ENCODE results near the gene ABL1. TPM values are rescaled to one million over a fixed set of nuclear protein-coding genes. Genes with fewer than 3 reads are reported as not detected.

ABL1 gene
- polyA plus RNA-seq, 10 donors = 49.5 to 75.8 (median 61.8) TPM

DNA sequence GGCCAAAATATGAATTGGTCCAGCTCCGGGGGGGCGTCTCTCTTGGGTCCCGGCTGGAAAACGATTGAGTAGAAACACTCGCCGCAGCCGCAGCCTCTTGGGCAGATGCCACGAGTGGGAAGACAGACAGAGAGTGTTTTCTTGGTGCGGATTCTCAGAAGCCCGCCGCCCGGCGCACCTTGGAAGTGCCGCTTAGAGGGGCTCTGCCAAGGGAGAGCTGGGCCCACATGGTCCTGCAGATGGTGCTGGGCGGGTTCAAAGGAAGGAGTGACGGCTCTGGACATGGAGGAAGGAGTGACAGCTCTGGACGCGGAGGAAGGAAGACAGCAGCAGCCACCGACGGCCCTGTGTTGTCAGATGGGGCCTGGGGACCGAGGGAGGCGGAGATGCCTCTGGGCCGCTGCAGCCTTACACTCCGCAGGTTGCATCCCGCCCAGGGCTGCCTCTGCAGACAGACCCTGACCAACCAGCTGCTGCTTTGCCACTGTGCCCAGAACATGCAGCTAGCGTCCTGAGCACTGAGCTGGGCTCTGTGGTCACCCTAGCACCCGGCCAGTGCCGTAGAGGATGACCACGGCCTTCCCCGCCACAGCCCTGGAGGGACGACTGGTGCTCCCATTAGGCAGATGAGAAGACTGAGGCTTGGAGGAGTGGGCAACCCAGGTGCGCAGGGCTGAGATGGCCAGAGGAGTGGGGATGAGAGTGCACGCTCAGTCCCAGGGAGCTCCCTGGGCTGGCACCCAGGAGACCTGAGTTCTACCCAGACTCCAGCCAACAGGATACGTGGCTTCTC, 82.3 kb downstream of the ABL1 start:
- no peak for DNase-seq

- DNase-seq = no peak
Observed at GRCh38 chr9:130918101-130918825, 83.2 kb downstream of the ABL1 start.

DNA sequence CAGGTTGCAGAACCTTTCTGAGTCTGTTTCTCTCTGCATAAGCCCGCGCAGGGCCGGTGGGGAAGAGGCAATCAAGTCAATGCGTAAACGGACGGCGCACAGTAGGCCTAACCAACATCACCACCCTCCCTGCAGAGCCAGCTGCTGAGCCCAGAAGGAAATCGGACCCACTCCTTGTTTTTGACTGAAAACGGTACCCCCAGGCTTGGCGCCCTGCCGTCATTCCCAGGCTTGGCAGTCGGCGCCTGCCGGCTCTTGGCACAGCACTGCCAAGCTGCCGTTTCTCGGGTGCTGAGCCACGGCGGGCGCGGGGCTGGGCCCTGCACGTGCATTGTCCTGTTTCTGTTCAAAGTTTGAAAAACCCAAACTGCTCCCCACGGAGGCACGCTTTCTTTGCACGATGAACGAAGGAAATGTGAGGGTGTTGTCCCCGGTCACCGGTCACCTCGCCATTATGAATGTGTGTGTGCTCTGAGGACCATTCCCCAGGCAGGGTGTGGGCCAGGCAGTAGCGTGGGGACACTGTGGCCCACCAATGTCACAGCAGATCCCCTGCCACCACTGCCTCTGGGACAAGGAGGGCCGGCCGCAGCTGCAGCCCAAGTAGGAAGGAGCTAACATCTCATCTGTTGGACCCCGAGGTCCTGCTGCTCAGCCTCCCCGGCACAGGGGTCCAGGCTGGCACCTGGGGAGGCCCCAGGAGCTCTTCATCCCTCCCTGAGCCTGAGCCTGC, 83.9 kb downstream of the ABL1 start:
- DNase-seq = no peak

DNA sequence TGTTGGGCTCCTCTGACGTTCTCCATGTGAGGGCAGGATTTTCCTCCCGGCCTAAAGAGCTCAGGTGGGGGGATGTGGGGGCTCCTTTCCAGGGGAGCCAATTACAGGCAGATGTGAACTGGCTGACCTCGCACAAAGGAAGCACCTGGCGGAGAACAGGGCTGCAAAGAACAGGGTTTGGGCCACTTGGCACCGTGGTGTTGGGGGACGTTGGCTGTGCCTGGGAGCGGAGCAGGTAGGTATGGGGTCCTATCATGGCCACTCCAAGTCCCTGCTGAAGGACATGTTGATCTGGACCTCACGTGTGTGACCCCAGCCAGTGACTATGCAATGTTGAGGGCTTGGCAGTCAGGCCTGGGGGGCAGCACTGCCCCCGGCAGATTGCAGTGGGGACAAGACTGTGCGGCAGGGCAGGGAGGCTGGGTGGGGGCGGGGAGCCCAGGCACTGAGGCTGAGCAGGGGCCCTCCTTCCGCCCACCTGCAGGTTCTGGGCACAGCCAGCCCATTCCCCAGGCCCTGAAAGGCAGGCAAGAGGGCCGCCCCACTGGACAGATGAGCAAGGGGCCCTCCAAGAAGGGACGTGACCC, 84.6 kb downstream of the ABL1 start:
- DNase-seq = no peak

DNA sequence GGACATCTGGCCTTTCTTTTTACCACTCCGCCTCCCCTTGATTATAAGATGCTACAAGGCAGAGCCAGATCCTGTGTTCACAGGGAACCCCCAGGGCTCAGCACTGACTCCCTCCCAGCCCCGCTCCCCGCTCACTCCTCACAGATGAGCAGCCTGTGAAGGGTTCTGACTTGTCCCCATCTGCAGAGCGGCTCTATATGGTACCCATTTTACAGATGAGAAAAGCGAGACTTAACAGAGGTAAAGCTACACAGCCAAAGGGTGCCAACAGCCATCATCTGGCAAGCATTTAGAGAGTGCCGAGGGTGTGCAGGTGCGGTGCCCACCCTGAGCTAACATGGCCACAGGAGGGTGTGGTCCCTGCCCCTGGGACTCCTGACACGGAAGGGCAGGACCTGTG, 85.2 kb downstream of the ABL1 start:
- no peak for DNase-seq

DNA sequence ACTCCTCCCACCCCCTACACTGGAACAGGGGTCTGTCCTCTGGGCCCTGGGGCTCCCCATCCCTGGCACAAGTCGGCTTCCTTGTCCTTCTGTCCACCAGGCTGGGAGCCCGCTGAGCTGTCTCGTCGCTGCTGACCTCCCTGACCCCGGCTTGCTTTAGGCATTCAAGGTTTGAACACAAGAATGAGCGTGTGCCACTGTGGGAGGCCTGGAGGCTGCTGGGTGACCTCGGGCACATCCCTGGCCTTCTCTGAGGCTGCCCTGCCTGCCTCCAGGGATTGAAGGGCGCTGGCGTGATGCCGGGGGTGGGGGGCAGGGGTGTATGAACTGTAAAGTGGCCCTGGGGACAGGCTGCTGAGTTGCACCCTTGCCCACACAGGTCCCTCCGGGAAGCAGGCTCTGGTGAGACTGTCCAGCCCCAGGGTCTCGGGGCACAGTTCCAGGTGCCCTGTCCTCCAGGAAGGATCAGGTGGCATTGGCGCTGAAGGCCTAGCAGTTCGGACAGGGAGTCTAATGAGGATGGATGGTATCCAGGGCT, 85.8 kb downstream of the ABL1 start:
- no peak for DNase-seq

DNA sequence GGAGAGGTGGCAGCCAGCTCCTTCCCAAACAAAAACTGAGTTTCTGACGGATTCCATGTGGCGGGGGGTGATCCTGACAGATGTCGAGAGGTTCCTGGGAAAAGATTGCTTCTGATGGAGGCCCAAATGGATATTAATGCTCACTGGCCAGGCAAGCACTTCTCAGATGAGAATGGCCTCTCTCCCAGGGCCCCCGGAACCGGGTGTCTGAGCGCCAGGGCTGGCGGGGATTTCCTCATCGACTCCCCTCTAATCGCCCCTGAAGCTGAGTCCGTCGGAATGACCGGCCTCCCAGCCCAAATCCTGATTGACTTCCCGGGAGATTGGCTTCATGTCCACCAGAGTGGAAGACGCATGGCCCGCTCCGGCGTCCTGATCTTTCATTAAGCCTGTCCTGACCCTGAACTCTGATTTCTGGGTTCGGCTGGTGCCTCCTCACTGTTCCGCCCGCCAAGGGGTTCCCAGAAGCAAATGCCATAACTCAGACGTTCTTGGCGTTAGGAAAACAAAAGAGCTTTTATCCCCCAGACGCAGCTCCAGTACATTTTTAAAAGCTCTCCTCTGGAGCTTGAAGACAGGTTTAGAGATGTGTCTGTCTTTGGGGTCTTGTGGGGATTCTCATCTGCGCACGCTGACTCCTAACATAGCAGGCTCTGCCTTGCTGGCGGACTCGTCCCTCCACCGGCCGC, 86.4 kb downstream of the ABL1 start:
- peak in 1 of 3 donors; percentile 63 for DNase-seq

DNA sequence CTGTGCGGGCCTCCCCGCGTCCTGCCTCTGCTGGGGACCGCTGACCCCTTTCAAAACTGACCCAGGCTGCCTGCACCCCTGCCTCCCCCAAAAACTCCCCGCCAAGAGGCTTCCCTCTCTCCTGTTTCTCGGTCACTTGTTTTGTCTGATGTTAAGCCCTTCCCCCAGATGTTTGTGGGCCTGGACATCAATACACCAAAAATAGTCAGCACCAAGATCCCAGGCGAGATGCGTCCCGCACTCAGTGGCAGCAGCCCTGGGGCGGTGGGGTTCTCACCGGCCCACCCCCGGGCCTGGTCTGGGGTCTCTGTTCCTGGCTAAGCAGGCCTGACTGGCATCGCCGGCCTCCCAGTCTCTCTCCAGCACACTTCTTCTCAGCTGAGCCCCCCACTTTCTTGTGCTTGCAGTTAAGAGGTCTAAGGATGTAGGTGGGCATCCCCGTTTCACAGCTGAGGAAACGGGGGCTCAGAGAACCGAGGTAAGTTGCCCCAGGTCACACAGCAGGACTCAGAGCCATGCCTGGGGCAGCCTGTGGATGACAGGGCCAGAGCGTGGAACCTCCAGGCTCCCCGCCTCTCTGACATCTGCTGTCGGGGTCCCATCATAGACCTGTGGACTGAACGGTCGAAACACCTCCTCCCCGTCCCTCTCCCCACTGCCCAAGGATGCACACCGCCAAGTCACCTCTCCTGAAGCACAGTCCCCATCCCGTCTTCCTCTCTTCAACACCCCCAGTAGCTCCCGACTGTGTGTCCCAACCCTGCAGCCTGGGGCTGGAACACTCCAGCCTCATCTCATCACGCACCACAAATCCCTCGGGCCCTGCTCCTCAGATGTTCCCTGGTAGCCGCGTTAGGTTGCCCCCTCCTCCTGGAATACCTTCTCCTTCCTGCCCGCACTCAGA, 87.2 kb downstream of the ABL1 start:
- DNase-seq = no peak

- no peak for DNase-seq
Observed at GRCh38 chr9:130922893-130923610, 88.0 kb downstream of the ABL1 start.

- no peak for DNase-seq
Observed at GRCh38 chr9:130923611-130924447, 88.8 kb downstream of the ABL1 start.

- DNase-seq = no peak
Observed at GRCh38 chr9:130924448-130924788, 89.4 kb downstream of the ABL1 start.

DNA sequence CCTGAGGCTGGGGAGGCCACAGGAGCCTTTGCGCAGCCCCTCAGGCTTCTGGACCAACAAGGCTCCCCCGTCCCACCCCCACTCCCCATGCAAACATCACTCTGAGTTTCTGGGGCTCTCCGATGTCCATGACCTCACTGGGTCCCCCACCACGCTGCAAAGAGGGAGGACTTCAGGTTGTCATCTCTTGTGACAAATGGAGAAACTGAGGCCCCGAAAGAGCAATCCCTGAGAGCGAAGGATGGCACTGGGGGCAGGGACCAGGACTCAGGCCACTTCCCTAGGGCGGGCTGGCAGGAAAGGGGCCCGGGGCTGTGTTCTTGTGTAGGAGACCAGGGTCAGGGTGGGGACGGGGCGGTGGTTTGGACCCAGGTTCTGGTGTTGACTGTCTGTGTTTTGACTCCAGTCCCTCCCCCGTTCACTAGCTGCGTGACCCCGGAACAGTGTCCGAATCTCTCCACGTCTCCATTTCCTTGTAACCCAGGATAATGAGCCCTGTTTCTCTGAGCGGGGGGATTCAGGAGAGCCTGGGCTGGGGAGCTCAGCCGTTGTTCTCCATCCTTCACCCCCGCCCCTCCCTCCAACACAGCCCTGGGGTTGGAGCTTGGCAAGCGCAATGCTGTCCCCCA, 90.1 kb downstream of the ABL1 start:
- DNase-seq = no peak

- DNase-seq = no peak
Observed at GRCh38 chr9:130927338-130927737, 92.3 kb downstream of the ABL1 start.

DNA sequence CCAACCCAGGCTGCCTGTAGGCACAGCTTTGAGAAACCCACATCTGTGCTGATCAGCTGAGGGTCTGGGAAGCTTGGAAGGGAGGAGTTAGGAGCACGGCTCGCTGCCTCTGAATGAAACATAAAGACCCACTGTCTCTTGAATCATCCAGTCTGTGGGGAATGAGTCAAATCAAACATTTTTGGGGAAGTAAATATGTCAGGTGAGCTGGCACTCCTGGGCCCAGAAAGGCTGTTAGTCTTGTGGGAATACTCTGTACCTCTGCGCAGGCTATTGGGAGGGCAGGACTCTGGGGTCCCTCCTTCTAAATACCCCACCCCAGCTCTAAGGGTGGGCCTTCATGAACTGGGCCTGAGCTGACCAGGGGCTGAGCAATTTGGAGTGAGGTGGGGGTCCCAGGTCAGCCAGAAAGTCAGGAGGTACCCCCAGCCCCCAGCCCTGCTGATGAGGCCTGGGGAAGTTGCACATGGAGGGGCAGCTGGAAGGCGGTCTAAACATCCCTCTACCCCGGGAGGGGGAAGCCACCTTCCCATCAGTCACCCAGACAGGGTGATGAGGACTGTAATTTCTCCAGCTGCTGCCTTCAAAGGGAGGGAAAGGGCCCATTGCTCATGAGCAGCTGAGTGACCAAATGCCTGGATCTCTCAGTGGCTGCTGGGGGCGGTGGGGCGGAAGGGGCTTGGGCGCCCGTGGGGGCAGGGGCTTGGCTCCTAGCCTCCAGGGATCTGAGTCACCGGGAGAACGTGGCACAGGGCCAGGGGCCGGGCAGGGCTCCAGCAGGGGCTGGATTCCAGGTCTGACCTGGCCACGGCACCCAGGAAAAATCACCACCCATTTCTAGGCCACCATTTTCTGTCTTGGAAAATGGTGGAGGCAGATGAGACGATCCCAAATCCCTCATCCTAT, 93.2 kb downstream of the ABL1 start:
- peak in 1 of 3 donors; percentile 7 for DNase-seq

- no peak for DNase-seq
Observed at GRCh38 chr9:130929571-130930038, 94.6 kb downstream of the ABL1 start.

- no peak for DNase-seq
Observed at GRCh38 chr9:130930132-130930803, 95.2 kb downstream of the ABL1 start.
